SK-N-SH (cell line): ENCODE measurements around the gene ITGA2. TPM values are rescaled to one million over a fixed set of nuclear protein-coding genes. Genes with fewer than 3 reads are reported as not detected.

Source experiments
- CTCF ChIA-PET: fragments of 300-600, 350-600 bp; formaldehyde crosslinking; extraction: SDS; loops from one replicate; lab custom pipeline; 2021; lab: Yijun Ruan, JAX
- POLR2A ChIA-PET: fragments of 350-600 bp; sonication (Branson Sonifier 250); formaldehyde crosslinking; extraction: SDS; loops from one replicate; lab custom pipeline; 2020; ENCODE audit warnings: antibody characterized with exemption, inconsistent platforms; lab: Yijun Ruan, JAX
- DNase-seq: peaks from one replicate; pipeline ENCODE4 v3.0.0; 2012
- H2AFZ ChIP-seq: fragments of 200-600 bp; sonication (generic); 2 replicates; pipeline ENCODE4 v1.8.1; 2016; ENCODE audit warnings: antibody characterized with exemption, mild to moderate bottlenecking, low read depth
- H3F3A ChIP-seq: fragments of 200-600 bp; sonication (generic); replicated peaks from 2 replicates; pipeline ENCODE3; 2016; ENCODE audit warnings: antibody characterized with exemption, mild to moderate bottlenecking; ENCODE audit not compliant: insufficient read depth
- H3K27ac ChIP-seq, 2 experiments: fragments of 200-500 bp in 1 of 2; fragments of 200-600 bp in 1 of 2; sonication (Bioruptor generic) in 1 of 2; sonication (generic), shearing (Covaris generic) in 1 of 2; 2 replicates each; pipeline versions ENCODE4 v1.5.1 to v1.6.1; 2014 to 2016; ENCODE audit warnings: low read depth in 2 of 2, inconsistent platforms in 1 of 2, low read length in 1 of 2, mild to moderate bottlenecking in 1 of 2, mixed read lengths in 1 of 2
- H3K27me3 ChIP-seq: fragments of 200-600 bp; sonication (generic), shearing (Covaris generic); 2 replicates; pipeline ENCODE4 v1.6.1; 2016; ENCODE audit warnings: mixed run types; ENCODE audit not compliant: insufficient read depth
- H3K36me3 ChIP-seq, 2 experiments: fragments of 200-500 bp in 1 of 2; fragments of 200-600 bp in 1 of 2; sonication (Bioruptor generic) in 1 of 2; sonication (generic) in 1 of 2; replicated peaks in 1 of 2; 2 replicates each; pipeline versions ENCODE3 to v1.5.1; 2014 to 2016; ENCODE audit warnings: low read length in 1 of 2, mild to moderate bottlenecking in 1 of 2; ENCODE audit not compliant: insufficient read depth in 2 of 2, control insufficient read depth in 1 of 2
- H3K4me1 ChIP-seq, 2 experiments: fragments of 200-500 bp in 1 of 2; fragments of 200-600 bp in 1 of 2; sonication (Bioruptor generic) in 1 of 2; sonication (generic), shearing (Covaris generic) in 1 of 2; 2 replicates each; pipeline versions ENCODE4 v1.5.1 to v1.6.1; 2014 to 2016; ENCODE audit warnings: low read depth in 1 of 2, low read length in 1 of 2, mixed run types in 1 of 2; ENCODE audit not compliant: insufficient read depth in 2 of 2, control insufficient read depth in 1 of 2
- H3K4me2 ChIP-seq: fragments of 200-600 bp; sonication (generic), shearing (Covaris generic); 2 replicates; pipeline ENCODE4 v1.6.1; 2017; ENCODE audit warnings: mixed run types
- H3K4me3 ChIP-seq, 2 experiments: fragments of 200-500 bp in 1 of 2; fragments of 200-600 bp in 1 of 2; sonication (Bioruptor generic) in 1 of 2; sonication (generic), shearing (Covaris generic) in 1 of 2; 2 replicates each; pipeline versions ENCODE4 v1.5.1 to v1.8.1; 2014 to 2016; ENCODE audit warnings: low read depth in 2 of 2, inconsistent platforms in 1 of 2, low read length in 1 of 2, mild to moderate bottlenecking in 1 of 2, mixed read lengths in 1 of 2, moderate library complexity in 1 of 2
- H3K79me2 ChIP-seq: fragments of 200-600 bp; sonication (generic); 2 replicates; pipeline ENCODE4 v1.8.1; 2017; ENCODE audit warnings: mild to moderate bottlenecking; ENCODE audit not compliant: insufficient read depth
- H3K9ac ChIP-seq: fragments of 200-600 bp; sonication (generic); 2 replicates; pipeline ENCODE4 v1.6.1; 2017; ENCODE audit warnings: mixed run types
- H3K9me2 ChIP-seq: fragments of 200-600 bp; sonication (generic); 2 replicates; pipeline ENCODE4 v1.6.1; 2017; ENCODE audit warnings: mixed run types
- H3K9me3 ChIP-seq: fragments of 200-600 bp; sonication (generic); 2 replicates; pipeline ENCODE4 v1.6.1; 2017; ENCODE audit warnings: mixed run types, mild to moderate bottlenecking, moderate library complexity
- H4K20me1 ChIP-seq: fragments of 200-600 bp; sonication (generic); 2 replicates; pipeline ENCODE4 v1.6.1; 2017; ENCODE audit warnings: mild to moderate bottlenecking, mixed run types; ENCODE audit not compliant: insufficient read depth
- CHD2 ChIP-seq: fragments of 150-350 bp; IDR thresholded peaks from 2 replicates; pipeline ENCODE4 v1.6.1; 2018; ENCODE audit warnings: low read length; ENCODE audit not compliant: partially characterized antibody
- ELF1 ChIP-seq: IDR thresholded peaks from 2 replicates; pipeline ENCODE4 v1.4.0; 2012
- EP300 ChIP-seq, 2 experiments: IDR thresholded peaks; 2 replicates each; pipeline versions ENCODE4 v1.4.0 to v1.6.1; 2012; ENCODE audit warnings: borderline replicate concordance in 1 of 2, low read depth in 1 of 2, low read length in 1 of 2
- FOXJ3 ChIP-seq: sonication (generic); formaldehyde crosslinking; IDR thresholded peaks from 2 replicates; pipeline ENCODE4 v1.5.1; 2020; ENCODE audit warnings: mild to moderate bottlenecking, missing genetic modification reagents
- GABPA ChIP-seq: IDR thresholded peaks from 2 replicates; pipeline ENCODE4 v1.4.0; 2012; ENCODE audit warnings: low read depth, mild to moderate bottlenecking
- GATA2 ChIP-seq: sonication (generic); formaldehyde crosslinking; IDR thresholded peaks from 2 replicates; pipeline ENCODE4 v1.5.0; 2020; ENCODE audit warnings: mild to moderate bottlenecking, missing genetic modification reagents
- JUND ChIP-seq: IDR thresholded peaks from 2 replicates; pipeline ENCODE4 v1.4.0; 2012
- NFIC ChIP-seq: IDR thresholded peaks from 2 replicates; pipeline ENCODE4 v1.4.0; 2012; ENCODE audit warnings: borderline replicate concordance
- NRF1 ChIP-seq: IDR thresholded peaks from 2 replicates; pipeline ENCODE4 v1.6.1; 2012; ENCODE audit warnings: low read depth, mild to moderate bottlenecking, low read length
- RCOR1 ChIP-seq: fragments of 150-350 bp; IDR thresholded peaks from 2 replicates; pipeline ENCODE4 v1.6.1; 2017; ENCODE audit warnings: antibody characterized with exemption, low read length
- RXRA ChIP-seq: IDR thresholded peaks from 2 replicates; pipeline ENCODE4 v1.4.0; 2012; ENCODE audit warnings: low read depth, mild to moderate bottlenecking, borderline replicate concordance
- SMC3 ChIP-seq: IDR thresholded peaks from 2 replicates; pipeline ENCODE4 v1.6.1; 2012; ENCODE audit warnings: low read depth, low read length, improper control_type of control experiment
- TEAD4 ChIP-seq: IDR thresholded peaks from 2 replicates; pipeline ENCODE4 v1.4.0; 2012; ENCODE audit warnings: mild to moderate bottlenecking, borderline replicate concordance; ENCODE audit not compliant: insufficient read depth
- USF2 ChIP-seq: fragments of 150-350 bp; IDR thresholded peaks from 2 replicates; pipeline ENCODE4 v1.6.1; 2017; ENCODE audit warnings: antibody characterized with exemption, low read length, low read depth, borderline replicate concordance
- YY1 ChIP-seq: IDR thresholded peaks from 2 replicates; pipeline ENCODE4 v1.4.0; 2012; ENCODE audit warnings: low read depth, mild to moderate bottlenecking
- ZBTB33 ChIP-seq: IDR thresholded peaks from 2 replicates; pipeline ENCODE4 v1.4.0; 2012; ENCODE audit warnings: low read depth, borderline replicate concordance
- WGBS: methylation state at CpG from one replicate; pipeline ENCODE4 v1.1.6; 2017; ENCODE audit warnings: low lambda C conversion rate; 5-methylcytosine and 5-hydroxymethylcytosine counted together
- polyA plus RNA-seq, 3 experiments: library from polyadenylated mRNA; depleted of rRNA; stranded (reverse); fragments of >200 nt; gene quantifications; 2 replicates each; pipeline ENCODE4 v1.2.3, GENCODE V29; 2012

Gene ITGA2
- polyA plus RNA-seq, 1 of the 3 experiments (the other 2 are of a cell fraction), result 38.2 TPM

DNA sequence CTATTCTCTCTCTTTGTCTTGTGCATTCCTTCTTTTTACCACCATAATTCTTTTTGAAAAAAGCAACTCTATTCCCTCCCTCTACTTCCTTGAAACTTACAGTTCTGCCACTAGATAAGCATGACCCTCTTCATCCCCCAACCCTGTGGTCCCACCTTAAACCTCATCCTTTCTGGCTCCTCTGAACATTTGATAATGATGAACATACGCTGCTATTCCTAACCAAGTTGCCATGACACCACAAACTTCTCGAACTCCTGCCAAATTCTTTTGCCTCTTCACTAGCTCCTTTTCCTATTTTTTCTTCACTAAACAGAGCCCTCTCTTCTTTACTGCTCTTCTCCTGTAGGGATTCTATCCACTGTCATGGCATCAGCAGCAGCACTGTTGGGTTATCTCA is 63.3 kb downstream of the ITGA2 start:
- TF ChIP-seq TEAD4 (no peak), USF2 (no peak), ZBTB33 (no peak), FOXJ3 (no peak), NFIC (no peak), JUND (no peak), YY1 (no peak), GATA2 (CRISPR knock-in tag) (no peak), EP300 (IDR thresholded peaks at IDR 0.05; ENCODE audit: borderline replicate concordance in 1 of 2, low read depth in 1 of 2, low read length in 1 of 2) (no peak), RXRA (no peak), NRF1 (no peak)
- peaks cover 6% of the 10 kb centered on the region; the same call in 1 of the 2 replicates for H3K79me2 ChIP-seq
- no peak overlapping the region for H3K4me2 ChIP-seq
- no peaks in the 10 kb centered on the region for H4K20me1 ChIP-seq
- POLR2A ChIA-PET, result no interaction called here
- no peak overlapping the region for H3K9ac ChIP-seq
- H2AFZ ChIP-seq, result no peak overlapping the region
- H3K36me3 ChIP-seq, result peaks cover 52 to 99% of the 10 kb centered on the region in 2 experiments
- H3F3A ChIP-seq, result peaks cover 53% of the 10 kb centered on the region
- H3K4me1 ChIP-seq, result no peaks in the 10 kb centered on the region
- DNase-seq, result no peak
- no peaks in the 10 kb centered on the region for H3K9me3 ChIP-seq
- CTCF ChIA-PET, result interaction anchor here (1.0 kb wide), 1 partner anchor 9 kb away, joined by 3 read pairs; no protein-coding TSS in a partner anchor
- no peak overlapping the region for H3K27ac ChIP-seq
- H3K4me3 ChIP-seq, result no peak overlapping the region
- no peaks in the 10 kb centered on the region for H3K27me3 ChIP-seq
- WGBS, result 89% methylated on average over 2 of the region's 2 CpGs
- H3K9me2 ChIP-seq, result no peaks in the 10 kb centered on the region

DNA sequence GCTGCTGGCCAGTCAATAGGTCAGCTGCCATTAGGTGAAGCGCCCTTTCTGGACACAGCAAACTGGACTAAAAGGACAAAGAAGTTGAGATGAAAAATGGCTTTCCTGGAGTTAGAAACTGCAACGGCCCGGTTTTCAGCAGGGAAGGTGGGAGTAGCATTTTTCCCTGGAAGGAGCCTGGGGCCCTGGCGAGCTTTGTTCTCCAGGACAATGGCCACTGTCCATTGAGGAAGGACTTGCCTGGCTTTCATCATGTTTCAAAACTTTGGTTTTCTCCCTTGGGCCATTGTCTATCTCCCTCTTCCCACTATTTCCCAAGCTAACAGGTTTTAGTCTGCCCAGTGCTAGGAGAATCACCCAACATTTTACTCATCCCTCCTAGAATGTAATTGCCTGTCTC is 64.2 kb downstream of the ITGA2 start:
- Histone ChIP-seq H3K9me2 (no peaks in the 10 kb centered on the region), H3K36me3 (peaks cover 56 to 100% of the 10 kb centered on the region in 2 experiments), H4K20me1 (no peaks in the 10 kb centered on the region), H3K79me2 (peaks cover 6% of the 10 kb centered on the region; the same call in 1 of the 2 replicates), H2AFZ (no peak overlapping the region), H3K4me1 (no peaks in the 10 kb centered on the region), H3K27ac (peak overlapping the region in 1 of 2 experiments; percentile 18; a peak in 1 of 4 replicates), H3K4me2 (no peak overlapping the region), H3K9me3 (no peaks in the 10 kb centered on the region), H3F3A (peaks cover 53% of the 10 kb centered on the region), H3K4me3 (no peak overlapping the region), H3K9ac (no peak overlapping the region), H3K27me3 (no peaks in the 10 kb centered on the region)
- no peak for DNase-seq
- ChIA-PET POLR2A (no interaction called here), CTCF (no interaction called here)
- 96% methylated on average over 4 of the region's 4 CpGs for WGBS
- no peak for TF ChIP-seq SMC3
- TF ChIP-seq CHD2, result no peak
- no peak for TF ChIP-seq RCOR1
- TF ChIP-seq GABPA, result no peak
- TF ChIP-seq USF2, result no peak
- no peak for TF ChIP-seq ELF1
- no peak for TF ChIP-seq JUND
- TF ChIP-seq YY1, result no peak
- TF ChIP-seq GATA2 (CRISPR knock-in tag), result no peak
